ENCODE data around the gene HABP2. TPM values are rescaled to one million over a fixed set of nuclear protein-coding genes. Genes with fewer than 3 reads are reported as not detected.

HABP2 gene
- total and polyA plus RNA-seq, 2 experiments from 2014 or later, result 48.3 to 102 TPM

DNA sequence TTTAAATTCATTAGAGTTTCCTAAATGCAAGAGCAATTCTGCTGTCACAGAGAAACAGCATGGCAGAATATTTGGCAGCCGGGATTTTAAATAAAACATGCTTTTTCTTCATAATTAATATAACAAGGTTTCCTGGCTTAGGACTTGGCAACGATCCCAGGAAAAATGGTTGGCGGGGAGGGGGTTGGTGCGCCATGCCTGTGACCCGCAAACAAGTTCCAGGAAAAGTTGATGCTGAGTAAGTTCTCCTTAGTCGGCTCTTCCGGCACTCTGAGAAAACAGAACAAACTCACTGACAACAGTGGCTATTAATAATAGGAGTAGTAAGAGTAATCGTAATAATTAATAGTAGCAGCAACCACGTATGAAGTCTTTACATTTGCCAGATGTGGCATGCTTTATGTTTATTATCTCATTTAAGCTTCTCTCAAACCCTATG lies 4.6 kb downstream of the HABP2 start:
- H3K4me2 ChIP-seq, result peak overlapping the region; percentile 43
- no peaks in the 10 kb centered on the region for H3K9me2 ChIP-seq (replicated peaks; ENCODE audit: insufficient read depth)
- H3K9me3 ChIP-seq (ENCODE audit: low read depth), result no peaks in the 10 kb centered on the region
- H3K4me1 ChIP-seq (ENCODE audit: insufficient read depth), result peaks cover 47% of the 10 kb centered on the region
- no peaks in the 10 kb centered on the region for H3K36me3 ChIP-seq (replicated peaks; ENCODE audit: insufficient read depth, low read depth)
- H4K20me1 ChIP-seq (ENCODE audit: insufficient read depth, poor library complexity, severe bottlenecking), result no peaks in the 10 kb centered on the region
- no peak overlapping the region for H2AFZ ChIP-seq
- H3K4me3 ChIP-seq, result no peak overlapping the region
- H3K27me3 ChIP-seq, result no peaks in the 10 kb centered on the region
- H3K27ac ChIP-seq, result no peak overlapping the region
- WGBS (ENCODE audit: low lambda C conversion rate, missing lambda C conversion rate), result 52% methylated on average over 9 of the region's 9 CpGs
- peaks cover 69% of the 10 kb centered on the region for H3K79me2 ChIP-seq
- TF ChIP-seq EZH2phosphoT487 (IDR thresholded peaks at IDR 0.05; ENCODE audit: low read depth, severe bottlenecking, unreplicated experiment), result no peak
- no peak for TF ChIP-seq EZH2 (IDR thresholded peaks at IDR 0.05; ENCODE audit: borderline replicate concordance)
- TF ChIP-seq, protein P1, sequence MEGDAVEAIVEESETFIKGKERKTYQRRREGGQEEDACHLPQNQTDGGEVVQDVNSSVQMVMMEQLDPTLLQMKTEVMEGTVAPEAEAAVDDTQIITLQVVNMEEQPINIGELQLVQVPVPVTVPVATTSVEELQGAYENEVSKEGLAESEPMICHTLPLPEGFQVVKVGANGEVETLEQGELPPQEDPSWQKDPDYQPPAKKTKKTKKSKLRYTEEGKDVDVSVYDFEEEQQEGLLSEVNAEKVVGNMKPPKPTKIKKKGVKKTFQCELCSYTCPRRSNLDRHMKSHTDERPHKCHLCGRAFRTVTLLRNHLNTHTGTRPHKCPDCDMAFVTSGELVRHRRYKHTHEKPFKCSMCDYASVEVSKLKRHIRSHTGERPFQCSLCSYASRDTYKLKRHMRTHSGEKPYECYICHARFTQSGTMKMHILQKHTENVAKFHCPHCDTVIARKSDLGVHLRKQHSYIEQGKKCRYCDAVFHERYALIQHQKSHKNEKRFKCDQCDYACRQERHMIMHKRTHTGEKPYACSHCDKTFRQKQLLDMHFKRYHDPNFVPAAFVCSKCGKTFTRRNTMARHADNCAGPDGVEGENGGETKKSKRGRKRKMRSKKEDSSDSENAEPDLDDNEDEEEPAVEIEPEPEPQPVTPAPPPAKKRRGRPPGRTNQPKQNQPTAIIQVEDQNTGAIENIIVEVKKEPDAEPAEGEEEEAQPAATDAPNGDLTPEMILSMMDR (IDR thresholded peaks at IDR 0.05; ENCODE audit: poor library complexity), result no peak
- no peak for DNase-seq (ENCODE audit: low spot score)

DNA sequence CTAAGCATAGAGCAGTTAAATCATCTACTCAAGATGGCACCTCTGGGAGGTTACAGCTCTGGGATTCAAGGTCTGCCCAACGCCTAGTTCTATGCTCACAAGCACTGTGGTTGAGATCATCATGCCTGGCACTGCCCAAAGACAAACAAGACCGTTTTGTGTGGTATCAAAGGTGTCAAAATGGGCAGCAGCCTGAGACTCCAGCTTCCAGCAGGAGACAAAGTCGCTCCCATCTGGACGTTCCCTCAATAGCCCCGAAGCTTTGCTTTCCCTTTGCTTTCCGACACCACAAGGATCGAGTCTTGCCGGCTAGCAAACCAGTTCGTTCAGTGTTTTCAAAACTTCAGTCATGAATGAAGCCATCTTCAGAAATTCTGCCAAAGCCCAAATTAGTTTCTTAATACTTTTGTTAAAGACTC lies 5.1 kb downstream of the HABP2 start:
- TF ChIP-seq, protein P1 (IDR thresholded peaks at IDR 0.05; ENCODE audit: poor library complexity), result no peak
- TF ChIP-seq EZH2phosphoT487 (IDR thresholded peaks at IDR 0.05; ENCODE audit: low read depth, severe bottlenecking, unreplicated experiment) (no peak), EZH2 (IDR thresholded peaks at IDR 0.05; ENCODE audit: borderline replicate concordance) (no peak)
- no peaks in the 10 kb centered on the region for H4K20me1 ChIP-seq (ENCODE audit: insufficient read depth, poor library complexity, severe bottlenecking)
- H3K79me2 ChIP-seq, result peaks cover 69% of the 10 kb centered on the region
- WGBS (ENCODE audit: low lambda C conversion rate, missing lambda C conversion rate), result 42% methylated on average over 9 of the region's 9 CpGs
- H3K9me3 ChIP-seq (ENCODE audit: low read depth), result no peaks in the 10 kb centered on the region
- H3K27ac ChIP-seq, result no peak overlapping the region
- H2AFZ ChIP-seq, result no peak overlapping the region
- DNase-seq (ENCODE audit: low spot score), result no peak
- no peaks in the 10 kb centered on the region for H3K9me2 ChIP-seq (replicated peaks; ENCODE audit: insufficient read depth)
- H3K4me2 ChIP-seq, result peak overlapping the region; percentile 43
- no peaks in the 10 kb centered on the region for H3K36me3 ChIP-seq (replicated peaks; ENCODE audit: insufficient read depth, low read depth)
- H3K4me1 ChIP-seq (ENCODE audit: insufficient read depth), result peaks cover 47% of the 10 kb centered on the region
- H3K4me3 ChIP-seq, result no peak overlapping the region
- H3K27me3 ChIP-seq, result no peaks in the 10 kb centered on the region

DNA sequence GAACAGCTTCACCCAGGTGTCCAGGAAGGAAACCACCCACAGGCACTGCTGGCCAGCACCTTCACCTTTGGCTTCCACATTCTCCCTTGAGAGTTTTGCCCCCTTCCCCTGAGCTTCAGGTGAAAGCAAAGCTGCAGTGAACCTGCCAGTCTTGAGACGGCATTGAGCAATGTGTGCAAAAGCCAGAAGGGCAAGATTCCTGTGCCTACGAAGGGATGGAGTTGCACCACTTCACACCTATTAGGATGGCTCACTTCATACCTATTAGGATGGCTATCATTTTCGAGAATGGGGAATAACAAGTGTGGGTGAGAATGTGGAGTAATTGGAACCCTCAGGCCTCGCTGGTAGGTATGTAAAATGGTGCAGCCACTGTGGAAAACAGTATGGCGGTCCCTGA lies 7.2 kb downstream of the HABP2 start:
- DNase-seq (ENCODE audit: low spot score), result no peak
- Histone ChIP-seq H4K20me1 (ENCODE audit: insufficient read depth, poor library complexity, severe bottlenecking) (no peaks in the 10 kb centered on the region), H3K4me2 (no peak overlapping the region), H3K9me3 (ENCODE audit: low read depth) (no peaks in the 10 kb centered on the region), H3K9me2 (replicated peaks; ENCODE audit: insufficient read depth) (no peaks in the 10 kb centered on the region), H3K79me2 (peaks cover 57% of the 10 kb centered on the region), H2AFZ (no peak overlapping the region), H3K36me3 (replicated peaks; ENCODE audit: insufficient read depth, low read depth) (no peaks in the 10 kb centered on the region), H3K27me3 (no peaks in the 10 kb centered on the region), H3K4me1 (ENCODE audit: insufficient read depth) (peaks cover 29% of the 10 kb centered on the region), H3K4me3 (no peak overlapping the region), H3K27ac (no peak overlapping the region)
- WGBS (ENCODE audit: low lambda C conversion rate, missing lambda C conversion rate), result 91% methylated on average over 5 of the region's 5 CpGs
- TF ChIP-seq EZH2 (IDR thresholded peaks at IDR 0.05; ENCODE audit: borderline replicate concordance) (no peak), EZH2phosphoT487 (IDR thresholded peaks at IDR 0.05; ENCODE audit: low read depth, severe bottlenecking, unreplicated experiment) (no peak)
- TF ChIP-seq, protein P1 (IDR thresholded peaks at IDR 0.05; ENCODE audit: poor library complexity), result no peak

DNA sequence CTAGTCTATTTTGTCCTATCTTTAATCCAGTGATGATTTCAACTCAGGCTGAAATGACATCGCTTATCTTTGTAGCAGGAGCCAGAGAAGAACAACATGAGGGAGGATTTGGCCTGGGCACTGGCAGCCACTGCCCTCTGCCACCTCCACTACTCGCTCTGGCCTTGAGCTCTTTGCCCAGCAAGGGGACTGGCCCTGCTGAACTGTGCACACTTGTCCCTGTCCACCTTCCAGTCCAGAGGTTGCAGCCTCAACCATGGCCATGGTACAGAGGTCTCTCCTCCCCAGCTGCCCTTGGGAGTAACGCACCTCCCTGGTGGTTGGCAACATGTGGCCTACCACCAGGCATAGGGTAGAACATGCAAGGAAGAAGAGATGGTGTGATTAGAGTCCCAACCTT lies 8.4 kb downstream of the HABP2 start:
- H3K36me3 ChIP-seq (replicated peaks; ENCODE audit: insufficient read depth, low read depth), result no peaks in the 10 kb centered on the region
- no peak overlapping the region for H3K4me3 ChIP-seq
- H3K27me3 ChIP-seq, result no peaks in the 10 kb centered on the region
- peaks cover 17% of the 10 kb centered on the region for H3K4me1 ChIP-seq (ENCODE audit: insufficient read depth)
- no peak overlapping the region for H3K4me2 ChIP-seq
- no peaks in the 10 kb centered on the region for H4K20me1 ChIP-seq (ENCODE audit: insufficient read depth, poor library complexity, severe bottlenecking)
- no peak overlapping the region for H2AFZ ChIP-seq
- no peak overlapping the region for H3K27ac ChIP-seq
- 91% methylated on average over 3 of the region's 3 CpGs for WGBS (ENCODE audit: low lambda C conversion rate, missing lambda C conversion rate)
- TF ChIP-seq, protein P1 (IDR thresholded peaks at IDR 0.05; ENCODE audit: poor library complexity), result no peak
- no peak for TF ChIP-seq EZH2 (IDR thresholded peaks at IDR 0.05; ENCODE audit: borderline replicate concordance)
- no peak for TF ChIP-seq EZH2phosphoT487 (IDR thresholded peaks at IDR 0.05; ENCODE audit: low read depth, severe bottlenecking, unreplicated experiment)
- no peak for DNase-seq (ENCODE audit: low spot score)
- H3K9me3 ChIP-seq (ENCODE audit: low read depth), result no peaks in the 10 kb centered on the region
- peaks cover 67% of the 10 kb centered on the region for H3K79me2 ChIP-seq
- H3K9me2 ChIP-seq (replicated peaks; ENCODE audit: insufficient read depth), result no peaks in the 10 kb centered on the region
